ENCODE measurements around the gene GPC5.
"Not testable (repeated sequence)": the region's sequence is repeated elsewhere in the genome, so short reads cannot be mapped to it uniquely, and the experiment has no call there.

The GPC5 gene

DNA sequence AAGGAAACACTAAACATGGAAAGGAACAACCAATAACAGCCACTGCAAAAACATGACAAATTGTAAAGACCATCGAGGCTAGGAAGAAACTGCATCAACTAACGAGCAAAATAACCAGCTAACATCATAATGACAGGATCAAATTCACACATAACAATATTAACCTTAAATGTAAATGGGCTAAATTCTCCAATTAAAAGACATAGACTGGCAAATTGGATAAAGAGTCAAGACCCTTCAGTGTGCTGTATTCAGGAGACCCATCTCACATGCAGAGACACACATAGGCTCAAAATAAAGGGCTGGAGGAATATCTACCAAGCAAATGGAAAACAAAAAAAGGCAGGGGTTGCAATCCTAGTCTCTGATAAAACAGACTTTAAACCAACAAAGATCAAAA, 1120.2 kb downstream of the GPC5 start:
- not testable (repeated sequence) for H3K36me3 ChIP-seq (ENCODE audit: control insufficient read depth in 2 of 2, insufficient read depth in 2 of 2, low read length in 2 of 2); H3K27me3 ChIP-seq (ENCODE audit: control insufficient read depth in 2 of 2, insufficient read depth in 2 of 2, low read length in 2 of 2); H3K4me3 ChIP-seq (ENCODE audit: low read length in 2 of 2); H3K4me1 ChIP-seq (ENCODE audit: control insufficient read depth in 2 of 2, insufficient read depth in 2 of 2, low read length in 2 of 2); H3K27ac ChIP-seq (ENCODE audit: low read depth in 2 of 2, low read length in 2 of 2); H3K9me3 ChIP-seq (ENCODE audit: control insufficient read depth in 2 of 2, low read length in 2 of 2); H3K9ac ChIP-seq (ENCODE audit: low read depth in 1 of 2, low read length in 2 of 2)

DNA sequence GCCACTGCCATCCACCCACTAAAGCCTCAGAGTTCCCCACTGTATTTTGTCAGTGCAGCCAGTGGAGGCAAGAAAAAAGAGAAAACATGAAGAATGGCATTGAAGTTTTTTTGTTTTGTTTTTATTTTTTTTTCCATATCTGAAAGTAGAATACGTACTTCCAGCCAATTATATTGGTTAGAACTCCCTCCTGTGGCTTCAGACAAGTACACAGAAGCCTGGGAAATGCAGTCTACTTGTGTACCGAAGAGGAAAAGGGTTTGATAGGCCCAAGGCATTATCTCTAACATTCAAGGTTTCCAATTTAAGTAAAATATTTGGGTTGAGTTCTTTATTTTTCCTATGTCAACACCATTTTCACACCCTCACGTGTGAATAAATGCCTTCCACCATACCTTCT, 1131.9 kb downstream of the GPC5 start:
- Histone ChIP-seq H3K27me3 (ENCODE audit: control insufficient read depth in 2 of 2, insufficient read depth in 2 of 2, low read length in 2 of 2) (no peaks in the 10 kb centered on the region), H3K9me3 (ENCODE audit: control insufficient read depth in 2 of 2, low read length in 2 of 2) (no peaks in the 10 kb centered on the region), H3K9ac (ENCODE audit: low read depth in 1 of 2, low read length in 2 of 2) (no peak overlapping the region)

DNA sequence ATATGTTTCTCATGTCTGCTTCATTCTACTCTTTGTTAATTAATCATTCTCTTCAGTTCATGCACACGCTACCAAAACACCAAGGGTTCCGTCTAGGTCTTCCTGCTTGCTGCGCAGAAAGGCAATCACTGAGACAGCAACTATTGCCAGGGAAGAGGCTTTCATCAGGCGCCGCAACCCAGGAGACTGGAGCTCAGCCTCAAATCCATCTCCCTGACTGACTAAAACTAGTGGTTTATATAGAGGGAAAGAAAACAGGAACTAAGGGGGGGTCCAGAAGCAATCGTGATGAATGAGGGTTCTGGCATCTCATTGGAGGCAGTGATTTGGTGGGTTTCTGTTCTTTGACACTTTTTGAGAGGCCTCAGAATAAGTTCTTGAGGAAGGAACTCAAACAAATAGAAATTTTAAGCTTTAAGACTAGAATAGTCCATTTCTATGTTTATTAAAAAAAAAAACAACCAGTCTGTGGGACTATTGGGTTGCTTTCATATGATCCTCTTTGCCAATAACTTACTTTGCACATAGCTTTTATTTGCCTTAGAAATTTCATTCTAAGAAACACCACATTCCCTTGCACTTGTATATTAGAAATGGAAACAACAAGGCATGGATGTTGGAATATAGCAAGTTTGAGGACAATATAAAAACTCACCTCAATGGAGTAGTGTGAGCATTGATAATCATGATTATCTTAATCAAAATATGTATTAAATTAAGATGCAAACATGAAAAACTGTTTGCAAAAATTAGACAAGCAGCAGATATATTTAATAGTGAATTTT, 1137.0 kb downstream of the GPC5 start:
- Histone ChIP-seq H3K4me1 (ENCODE audit: control insufficient read depth in 2 of 2, insufficient read depth in 2 of 2, low read length in 2 of 2) (no peaks in the 10 kb centered on the region), H3K36me3 (ENCODE audit: control insufficient read depth in 2 of 2, insufficient read depth in 2 of 2, low read length in 2 of 2) (no peaks in the 10 kb centered on the region), H3K27me3 (ENCODE audit: control insufficient read depth in 2 of 2, insufficient read depth in 2 of 2, low read length in 2 of 2) (no peaks in the 10 kb centered on the region), H3K9ac (ENCODE audit: low read depth in 1 of 2, low read length in 2 of 2) (no peak overlapping the region), H3K9me3 (ENCODE audit: control insufficient read depth in 2 of 2, low read length in 2 of 2) (no peaks in the 10 kb centered on the region), H3K27ac (ENCODE audit: low read depth in 2 of 2, low read length in 2 of 2) (no peak overlapping the region), H3K4me3 (ENCODE audit: low read length in 2 of 2) (no peak overlapping the region)

More for the DNA sequence above, 1131.9 kb downstream of the GPC5 start:
- Histone ChIP-seq H3K4me1 (ENCODE audit: control insufficient read depth in 2 of 2, insufficient read depth in 2 of 2, low read length in 2 of 2) (no peaks in the 10 kb centered on the region), H3K36me3 (ENCODE audit: control insufficient read depth in 2 of 2, insufficient read depth in 2 of 2, low read length in 2 of 2) (no peaks in the 10 kb centered on the region), H3K4me3 (ENCODE audit: low read length in 2 of 2) (no peak overlapping the region), H3K27ac (ENCODE audit: low read depth in 2 of 2, low read length in 2 of 2) (no peak overlapping the region)

DNA sequence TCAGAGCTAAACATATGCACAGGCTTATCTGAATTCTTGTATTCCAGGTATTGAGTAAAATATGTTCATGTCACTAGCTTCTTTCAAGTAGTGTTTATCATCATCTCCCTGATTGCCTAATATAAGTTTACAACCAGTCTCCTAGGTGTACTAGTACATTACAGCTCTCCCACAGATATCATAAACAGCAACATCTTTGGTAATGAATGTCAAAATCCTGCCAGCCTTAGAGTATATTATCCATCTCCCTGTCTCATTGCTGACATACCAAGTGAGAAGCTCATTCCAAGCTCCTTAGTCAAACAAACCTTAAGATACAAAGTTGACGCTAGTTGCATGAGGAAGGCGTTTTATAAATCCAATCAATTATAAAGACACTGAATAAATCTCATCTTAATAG, 1139.0 kb downstream of the GPC5 start:
- Histone ChIP-seq H3K27ac (ENCODE audit: low read depth in 2 of 2, low read length in 2 of 2) (no peak overlapping the region), H3K9me3 (ENCODE audit: control insufficient read depth in 2 of 2, low read length in 2 of 2) (no peaks in the 10 kb centered on the region), H3K27me3 (ENCODE audit: control insufficient read depth in 2 of 2, insufficient read depth in 2 of 2, low read length in 2 of 2) (no peaks in the 10 kb centered on the region), H3K4me1 (ENCODE audit: control insufficient read depth in 2 of 2, insufficient read depth in 2 of 2, low read length in 2 of 2) (no peaks in the 10 kb centered on the region), H3K36me3 (ENCODE audit: control insufficient read depth in 2 of 2, insufficient read depth in 2 of 2, low read length in 2 of 2) (no peaks in the 10 kb centered on the region), H3K9ac (ENCODE audit: low read depth in 1 of 2, low read length in 2 of 2) (no peak overlapping the region), H3K4me3 (ENCODE audit: low read length in 2 of 2) (no peak overlapping the region)

DNA sequence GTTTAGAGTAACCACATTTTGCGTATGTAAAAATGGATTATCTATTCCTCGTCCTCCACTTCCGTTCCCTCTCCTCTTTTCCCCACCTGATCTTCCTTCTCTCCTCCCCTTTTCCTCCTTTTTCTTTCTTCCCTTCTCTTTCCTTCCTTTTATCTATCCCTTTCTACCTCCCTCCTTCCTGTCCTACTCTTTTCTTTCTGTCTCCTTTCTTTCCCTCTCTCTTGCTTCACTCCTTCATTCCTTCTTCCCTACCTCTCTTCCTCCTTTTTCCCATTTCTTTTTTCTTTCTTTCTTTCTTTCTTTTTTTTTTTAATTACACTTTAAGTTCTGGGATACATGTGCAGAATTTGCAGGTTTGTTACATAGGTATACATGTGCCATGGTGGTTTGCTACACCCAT, 1139.7 kb downstream of the GPC5 start:
- no peaks in the 10 kb centered on the region for H3K36me3 ChIP-seq (ENCODE audit: control insufficient read depth in 2 of 2, insufficient read depth in 2 of 2, low read length in 2 of 2)
- H3K4me3 ChIP-seq (ENCODE audit: low read length in 2 of 2), result no peak overlapping the region
- no peak overlapping the region for H3K27ac ChIP-seq (ENCODE audit: low read depth in 2 of 2, low read length in 2 of 2)
- no peaks in the 10 kb centered on the region for H3K27me3 ChIP-seq (ENCODE audit: control insufficient read depth in 2 of 2, insufficient read depth in 2 of 2, low read length in 2 of 2)
- no peaks in the 10 kb centered on the region for H3K4me1 ChIP-seq (ENCODE audit: control insufficient read depth in 2 of 2, insufficient read depth in 2 of 2, low read length in 2 of 2)
- H3K9me3 ChIP-seq (ENCODE audit: control insufficient read depth in 2 of 2, low read length in 2 of 2), result no peaks in the 10 kb centered on the region
- H3K9ac ChIP-seq (ENCODE audit: low read depth in 1 of 2, low read length in 2 of 2), result no peak overlapping the region

DNA sequence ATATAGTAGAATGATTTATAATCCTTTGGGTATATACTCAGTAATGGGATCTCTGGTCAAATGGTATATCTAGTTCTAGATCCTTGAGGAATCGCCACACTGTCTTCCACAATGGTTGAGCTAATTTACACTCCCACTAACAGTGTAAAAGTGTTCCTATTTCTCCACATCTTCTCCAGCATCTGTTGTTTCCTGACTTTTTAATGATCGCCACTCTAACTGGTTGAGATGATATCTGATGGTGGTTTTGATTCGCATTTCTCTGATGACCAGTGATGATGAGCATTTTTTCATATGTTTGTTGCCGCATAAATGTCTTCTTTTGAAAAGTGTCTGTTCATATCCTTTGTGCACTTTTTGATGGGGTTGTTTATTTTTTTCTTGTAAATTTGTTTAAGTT, 1140.7 kb downstream of the GPC5 start:
- H3K4me1 ChIP-seq (ENCODE audit: control insufficient read depth in 2 of 2, insufficient read depth in 2 of 2, low read length in 2 of 2); H3K9me3 ChIP-seq (ENCODE audit: control insufficient read depth in 2 of 2, low read length in 2 of 2); H3K4me3 ChIP-seq (ENCODE audit: low read length in 2 of 2): not testable (repeated sequence)

DNA sequence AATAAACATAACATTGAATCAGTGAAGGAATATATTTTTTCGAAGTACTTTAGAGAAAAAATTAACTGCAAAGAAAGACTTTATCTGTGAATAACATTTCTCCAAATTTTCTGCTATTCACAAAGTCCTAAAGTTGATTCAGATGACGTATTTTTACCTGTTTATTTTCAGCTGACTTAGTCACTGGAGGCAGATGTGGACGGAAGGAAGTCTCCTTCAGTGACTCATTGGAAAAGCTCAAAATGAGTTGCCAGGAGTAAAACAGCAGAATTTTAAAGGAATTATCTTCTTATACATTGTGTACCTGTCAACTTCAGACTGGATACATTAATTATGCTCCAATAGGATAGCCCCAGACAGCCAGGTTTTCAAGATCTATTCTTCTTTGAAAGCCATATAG, 1148.8 kb downstream of the GPC5 start:
- Histone ChIP-seq H3K27me3 (ENCODE audit: control insufficient read depth in 2 of 2, insufficient read depth in 2 of 2, low read length in 2 of 2) (no peaks in the 10 kb centered on the region), H3K27ac (ENCODE audit: low read depth in 2 of 2, low read length in 2 of 2) (no peak overlapping the region), H3K4me3 (ENCODE audit: low read length in 2 of 2) (no peak overlapping the region)

More for the DNA sequence above, 1140.7 kb downstream of the GPC5 start:
- not testable (repeated sequence) for H3K9ac ChIP-seq (ENCODE audit: low read depth in 1 of 2, low read length in 2 of 2); H3K27me3 ChIP-seq (ENCODE audit: control insufficient read depth in 2 of 2, insufficient read depth in 2 of 2, low read length in 2 of 2); H3K27ac ChIP-seq (ENCODE audit: low read depth in 2 of 2, low read length in 2 of 2); H3K36me3 ChIP-seq (ENCODE audit: control insufficient read depth in 2 of 2, insufficient read depth in 2 of 2, low read length in 2 of 2)

DNA sequence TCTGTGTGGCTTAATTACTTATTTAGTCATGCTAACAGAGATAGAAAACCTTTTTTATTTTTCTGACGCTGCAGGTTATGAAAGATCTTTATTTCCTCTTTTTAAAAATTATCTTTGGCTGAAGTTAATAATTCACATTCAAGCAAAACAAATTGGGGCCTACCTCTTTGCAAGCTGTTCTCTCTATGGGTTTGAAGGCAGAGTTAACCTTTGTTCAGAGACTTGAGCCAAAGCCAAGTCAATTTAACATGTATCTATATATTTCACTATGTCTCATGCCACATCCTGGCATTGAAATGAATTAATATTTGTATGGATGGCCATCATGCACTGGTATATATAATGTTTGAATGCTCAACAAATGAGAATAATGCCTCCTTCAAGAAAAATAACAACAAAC, 1150.9 kb downstream of the GPC5 start:
- no peaks in the 10 kb centered on the region for H3K27me3 ChIP-seq (ENCODE audit: control insufficient read depth in 2 of 2, insufficient read depth in 2 of 2, low read length in 2 of 2)
- H3K27ac ChIP-seq (ENCODE audit: low read depth in 2 of 2, low read length in 2 of 2), result no peak overlapping the region
- no peaks in the 10 kb centered on the region for H3K36me3 ChIP-seq (ENCODE audit: control insufficient read depth in 2 of 2, insufficient read depth in 2 of 2, low read length in 2 of 2)
- H3K4me3 ChIP-seq (ENCODE audit: low read length in 2 of 2), result no peak overlapping the region
- H3K9ac ChIP-seq (ENCODE audit: low read depth in 1 of 2, low read length in 2 of 2), result no peak overlapping the region
- no peaks in the 10 kb centered on the region for H3K9me3 ChIP-seq (ENCODE audit: control insufficient read depth in 2 of 2, low read length in 2 of 2)
- no peaks in the 10 kb centered on the region for H3K4me1 ChIP-seq (ENCODE audit: control insufficient read depth in 2 of 2, insufficient read depth in 2 of 2, low read length in 2 of 2)

More for the DNA sequence above, 1148.8 kb downstream of the GPC5 start:
- Histone ChIP-seq H3K36me3 (ENCODE audit: control insufficient read depth in 2 of 2, insufficient read depth in 2 of 2, low read length in 2 of 2) (no peaks in the 10 kb centered on the region), H3K9ac (ENCODE audit: low read depth in 1 of 2, low read length in 2 of 2) (no peak overlapping the region), H3K4me1 (ENCODE audit: control insufficient read depth in 2 of 2, insufficient read depth in 2 of 2, low read length in 2 of 2) (no peaks in the 10 kb centered on the region), H3K9me3 (ENCODE audit: control insufficient read depth in 2 of 2, low read length in 2 of 2) (no peaks in the 10 kb centered on the region)

DNA sequence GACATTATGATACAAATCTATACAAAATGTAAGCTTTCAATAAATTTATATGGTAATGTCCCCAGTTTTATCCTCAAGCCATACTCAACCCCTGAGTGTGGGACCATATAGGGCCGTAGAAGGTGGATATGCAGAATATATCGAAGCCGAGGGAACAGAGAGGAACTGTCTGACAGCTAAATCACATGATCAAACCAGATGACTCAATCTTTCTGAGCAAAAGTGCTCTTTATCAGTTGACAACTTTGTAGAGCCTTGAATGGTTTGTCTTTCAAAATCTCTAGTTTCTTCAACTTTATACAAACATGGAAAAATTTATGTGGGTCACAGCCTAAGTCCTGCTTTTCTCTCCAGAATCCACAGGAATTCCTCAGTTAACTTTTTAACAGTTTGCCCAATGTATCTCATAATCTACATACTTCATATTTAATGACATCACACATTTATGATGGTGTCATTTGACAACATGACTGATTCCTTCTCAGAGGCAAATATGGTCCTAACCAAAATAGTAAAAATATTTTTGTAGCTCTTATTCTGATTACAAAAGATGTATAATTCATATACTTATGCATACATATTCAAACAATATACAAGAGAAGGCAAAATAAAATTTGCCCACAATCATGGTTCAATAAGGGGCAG, 1155.2 kb downstream of the GPC5 start:
- H3K9ac ChIP-seq (ENCODE audit: low read depth in 1 of 2, low read length in 2 of 2), result no peak overlapping the region

DNA sequence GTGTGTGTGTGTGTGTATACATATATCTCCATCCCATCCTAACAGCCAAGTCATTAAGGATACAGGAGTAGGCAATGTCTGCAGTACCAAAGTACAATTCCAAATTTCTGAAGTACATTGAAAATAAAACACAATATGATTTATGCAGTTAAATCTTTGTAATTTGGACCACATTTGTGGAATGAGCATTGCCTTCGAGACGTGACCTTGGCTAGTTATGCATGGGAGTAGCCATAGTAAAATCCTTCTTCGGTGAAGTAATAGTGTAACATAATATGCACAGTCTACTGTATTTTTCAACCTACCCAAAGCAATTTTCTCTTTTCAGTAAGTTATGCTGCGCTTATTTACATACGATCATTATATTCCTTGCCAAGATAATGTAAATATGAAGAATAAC, 1162.5 kb downstream of the GPC5 start:
- Histone ChIP-seq H3K9ac (ENCODE audit: low read depth in 1 of 2, low read length in 2 of 2) (no peak overlapping the region), H3K9me3 (ENCODE audit: control insufficient read depth in 2 of 2, low read length in 2 of 2) (no peaks in the 10 kb centered on the region), H3K4me1 (ENCODE audit: control insufficient read depth in 2 of 2, insufficient read depth in 2 of 2, low read length in 2 of 2) (no peaks in the 10 kb centered on the region), H3K36me3 (ENCODE audit: control insufficient read depth in 2 of 2, insufficient read depth in 2 of 2, low read length in 2 of 2) (no peaks in the 10 kb centered on the region), H3K27me3 (ENCODE audit: control insufficient read depth in 2 of 2, insufficient read depth in 2 of 2, low read length in 2 of 2) (no peaks in the 10 kb centered on the region), H3K27ac (ENCODE audit: low read depth in 2 of 2, low read length in 2 of 2) (no peak overlapping the region), H3K4me3 (ENCODE audit: low read length in 2 of 2) (no peak overlapping the region)

More for the DNA sequence above, 1155.2 kb downstream of the GPC5 start:
- no peaks in the 10 kb centered on the region for H3K27me3 ChIP-seq (ENCODE audit: control insufficient read depth in 2 of 2, insufficient read depth in 2 of 2, low read length in 2 of 2)
- H3K27ac ChIP-seq (ENCODE audit: low read depth in 2 of 2, low read length in 2 of 2), result no peak overlapping the region
- H3K4me1 ChIP-seq (ENCODE audit: control insufficient read depth in 2 of 2, insufficient read depth in 2 of 2, low read length in 2 of 2), result no peaks in the 10 kb centered on the region
- no peak overlapping the region for H3K4me3 ChIP-seq (ENCODE audit: low read length in 2 of 2)
- H3K36me3 ChIP-seq (ENCODE audit: control insufficient read depth in 2 of 2, insufficient read depth in 2 of 2, low read length in 2 of 2), result no peaks in the 10 kb centered on the region
- H3K9me3 ChIP-seq (ENCODE audit: control insufficient read depth in 2 of 2, low read length in 2 of 2), result no peaks in the 10 kb centered on the region
